GM21526 (cell line): ENCODE results near the gene AMN.
"Not testable (repeated sequence)": the region's sequence is repeated elsewhere in the genome, so short reads cannot be mapped to it uniquely, and the experiment has no call there.

Source experiments
- ATAC-seq: cut with Tn5 transposase; IDR thresholded peaks from one replicate; pipeline ENCODE4 v1.9.1; 2021; ENCODE audit warnings: moderate library complexity; ENCODE audit not compliant: unreplicated experiment, low FRiP score

The AMN gene

GRCh38 chr14:102911991-102912761 lies 10.3 kb upstream of the AMN start:
- ATAC-seq, result no peak

DNA sequence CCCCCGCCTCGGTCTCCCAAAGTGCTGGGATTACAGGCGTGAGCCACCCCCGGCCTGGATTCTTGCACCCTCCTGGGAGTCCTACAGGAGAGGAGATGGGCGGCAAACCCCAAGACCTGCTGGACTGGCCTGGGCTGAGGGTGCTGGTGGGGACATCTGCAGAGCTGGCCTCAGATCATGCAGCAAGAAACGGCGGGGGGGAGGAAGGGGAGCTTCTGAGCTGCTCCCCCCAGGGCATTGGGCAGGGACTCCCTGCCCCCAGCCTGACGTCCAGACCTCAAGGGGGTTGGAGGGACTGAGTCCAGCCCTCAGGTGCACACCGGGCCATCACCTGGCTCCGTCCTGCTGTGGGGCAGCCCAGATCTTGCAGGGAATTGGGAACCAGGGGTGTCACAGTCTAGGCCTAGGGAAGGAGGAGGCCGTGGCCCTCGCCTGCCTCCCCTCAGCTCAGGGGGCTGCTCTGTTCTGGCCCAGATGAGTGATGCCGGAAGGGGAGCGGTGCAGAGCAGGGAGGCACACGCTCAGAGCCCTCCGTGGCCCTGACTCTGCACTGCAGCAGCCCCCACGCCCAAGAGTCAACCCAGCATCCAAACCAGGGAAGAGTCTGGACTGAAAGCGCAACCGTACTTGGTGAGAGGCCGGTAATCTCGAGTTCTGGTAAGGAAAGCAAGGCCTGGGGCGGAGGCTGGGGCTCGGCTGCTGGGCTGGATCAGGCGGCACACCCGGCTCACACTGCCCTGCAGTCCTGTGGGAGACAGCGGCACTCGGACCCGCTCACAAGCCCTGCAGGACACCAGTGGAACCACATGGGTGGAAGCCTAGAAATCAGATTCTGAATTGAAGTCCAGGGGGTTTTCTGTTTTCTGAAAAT lies 8.9 kb upstream of the AMN start:
- ATAC-seq, result no peak

GRCh38 chr14:102914474-102915291 lies 7.8 kb upstream of the AMN start:
- no peak for ATAC-seq

DNA sequence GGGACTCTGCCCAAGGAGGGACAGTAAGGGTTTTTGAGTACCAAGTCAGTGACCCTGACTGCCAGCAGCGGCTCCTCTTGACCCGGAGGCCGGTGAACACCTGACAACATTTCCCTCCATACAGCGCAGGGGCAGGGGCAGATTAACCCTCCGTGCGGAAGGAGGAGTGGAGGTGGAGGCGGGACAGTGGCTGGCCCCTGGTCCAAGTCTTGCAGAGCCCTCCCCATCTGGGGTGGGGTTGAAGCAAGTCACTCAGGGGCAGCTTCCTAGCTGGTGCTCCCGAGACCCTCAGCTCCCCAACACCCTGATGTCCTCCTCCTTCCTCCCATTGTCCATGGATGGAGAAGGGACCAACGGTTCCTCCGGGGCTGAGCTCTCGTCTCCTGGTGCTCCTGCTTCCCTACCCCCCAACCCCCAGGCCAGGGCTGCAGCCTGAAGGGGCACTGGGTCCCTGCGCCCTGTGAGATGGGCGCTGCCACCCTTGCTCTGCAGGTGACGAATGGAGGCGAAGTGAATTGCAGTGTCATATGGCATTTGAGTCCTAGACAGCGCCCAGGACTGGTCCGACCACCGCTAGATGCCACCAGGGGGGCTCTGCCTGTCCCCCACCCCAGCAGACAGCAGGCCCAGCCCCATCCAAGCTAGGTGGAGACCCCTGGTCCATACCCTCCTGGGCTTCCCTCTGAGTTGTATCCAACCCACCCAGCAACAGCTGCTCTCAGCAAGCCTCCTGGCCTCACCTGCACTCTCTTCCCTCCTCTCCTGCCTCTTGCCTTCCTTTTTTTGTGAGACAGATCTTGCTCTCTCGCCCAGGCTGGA lies 7.0 kb upstream of the AMN start:
- no peak for ATAC-seq

- ATAC-seq, result no peak
Observed at GRCh38 chr14:102916347-102917055, 6.0 kb upstream of the AMN start.

DNA sequence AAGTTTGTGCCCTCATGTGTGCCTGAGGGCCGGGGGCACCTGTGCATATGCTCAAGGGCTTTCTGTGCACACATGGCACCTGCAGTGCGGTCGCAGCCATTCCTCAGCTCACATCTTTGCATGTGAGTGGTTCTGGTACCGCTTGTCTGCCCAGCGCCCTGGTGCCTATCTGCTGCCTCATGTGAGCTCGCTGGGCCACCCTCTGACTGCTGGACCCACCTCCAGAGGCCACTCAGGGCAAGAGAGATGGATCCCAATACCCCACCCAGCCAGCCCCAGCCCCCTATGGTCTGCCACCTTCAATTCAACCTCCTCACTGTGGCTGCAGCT lies 5.4 kb upstream of the AMN start:
- ATAC-seq, result no peak

DNA sequence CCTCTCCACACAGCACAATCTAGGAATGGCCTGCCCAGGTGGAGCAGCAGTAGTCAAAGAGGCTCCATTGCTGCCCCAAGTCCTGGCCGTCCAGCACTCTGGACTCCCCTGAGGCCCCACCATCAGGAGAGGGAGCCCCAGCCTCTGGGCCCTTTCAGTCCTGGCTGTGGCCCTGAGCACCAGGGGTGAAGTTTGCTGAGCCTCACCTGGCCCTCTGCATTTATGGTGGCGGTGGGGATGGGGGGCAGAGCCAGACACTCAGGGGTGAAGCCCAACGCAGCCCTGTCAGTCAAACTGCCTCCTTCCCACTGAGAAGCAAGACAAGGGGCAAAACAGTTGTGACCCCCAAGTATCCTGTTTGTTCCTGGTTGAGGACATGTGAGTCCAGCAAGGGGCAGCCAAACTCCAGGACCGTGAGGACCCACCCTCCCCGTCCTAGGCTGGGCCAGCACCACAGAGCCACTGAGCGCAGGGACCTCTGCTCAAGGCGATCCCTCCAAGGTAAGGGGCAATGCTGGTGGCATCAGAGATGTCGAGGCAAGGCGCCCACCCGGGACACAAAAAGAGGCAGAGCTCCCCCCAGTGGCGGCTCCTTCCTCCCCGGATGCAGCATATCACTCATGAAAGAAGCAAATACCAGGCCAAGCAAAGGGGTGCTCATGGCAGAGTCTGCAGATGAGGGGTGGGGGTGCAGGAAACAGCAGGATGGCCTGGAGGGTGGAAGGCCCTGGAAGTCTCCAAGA lies 4.8 kb upstream of the AMN start:
- no peak for ATAC-seq

- no peak for ATAC-seq
Observed at GRCh38 chr14:102918438-102918837, 4.0 kb upstream of the AMN start.

GRCh38 chr14:102920273-102920997 lies 2.0 kb upstream of the AMN start:
- no peak for ATAC-seq

- no peak for ATAC-seq
Observed at GRCh38 chr14:102920998-102921304, 1.5 kb upstream of the AMN start.

DNA sequence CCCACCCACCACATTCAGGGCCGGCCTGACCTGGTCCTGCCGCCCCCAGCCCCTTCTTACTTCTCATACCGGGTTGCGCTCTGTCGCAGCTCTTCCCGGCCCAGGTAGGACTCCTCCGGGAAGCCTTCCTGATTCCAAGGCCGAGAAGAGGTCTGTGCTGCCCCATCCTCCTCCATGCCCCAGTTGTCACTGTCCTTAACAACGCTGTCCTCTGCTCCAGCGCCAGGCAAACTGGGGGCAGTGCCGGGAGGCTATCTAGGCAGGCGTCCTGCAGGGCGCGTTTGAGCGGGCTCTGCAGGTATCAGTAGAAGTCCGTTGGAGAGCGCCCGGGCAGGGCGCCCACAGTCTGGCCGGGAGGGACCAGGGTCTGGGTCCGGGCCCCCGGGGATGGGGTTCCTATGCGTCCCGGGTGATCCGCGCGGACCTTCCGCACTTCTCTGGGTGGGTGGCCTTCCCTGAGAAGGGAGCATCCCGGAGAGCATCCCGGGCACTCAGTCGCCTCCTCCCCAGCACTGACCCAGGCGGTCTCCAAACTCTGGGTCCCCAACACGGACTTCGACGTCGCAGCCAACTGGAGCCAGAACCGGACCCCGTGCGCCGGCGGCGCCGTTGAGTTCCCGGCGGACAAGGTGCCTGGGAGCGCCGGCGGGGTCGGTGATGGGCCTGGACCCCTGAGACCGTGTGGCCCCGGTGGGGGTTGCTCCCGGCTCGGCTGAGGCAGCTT lies 900 bp downstream of the AMN start:
- ATAC-seq, result no peak

DNA sequence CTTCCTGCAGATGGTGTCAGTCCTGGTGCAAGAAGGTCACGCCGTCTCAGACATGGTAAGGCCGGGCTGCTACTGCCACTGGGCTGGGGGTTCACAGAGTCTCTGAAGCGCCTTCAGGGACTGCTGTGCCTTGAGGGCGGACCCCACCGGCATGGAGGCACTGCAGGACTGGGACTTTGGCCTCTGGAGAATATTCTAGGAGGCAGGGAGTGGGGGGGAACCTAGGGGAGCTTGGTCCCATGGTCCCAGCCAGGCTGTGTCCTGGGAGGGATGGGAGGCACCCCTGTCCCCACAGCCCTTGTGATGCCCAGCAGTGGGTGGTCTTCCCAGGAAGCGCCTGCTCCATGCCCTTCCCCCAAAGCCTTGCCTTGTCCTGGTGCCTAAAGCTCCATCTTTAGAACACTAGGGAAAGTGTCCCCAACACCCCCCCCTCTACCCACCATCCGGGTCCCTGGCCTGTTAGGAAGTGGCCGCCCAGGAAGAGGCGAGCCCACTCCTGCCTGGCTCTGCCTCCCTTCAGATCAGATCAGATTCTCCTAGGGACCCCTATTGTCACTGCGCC lies 1.5 kb downstream of the AMN start:
- ATAC-seq, result no peak

DNA sequence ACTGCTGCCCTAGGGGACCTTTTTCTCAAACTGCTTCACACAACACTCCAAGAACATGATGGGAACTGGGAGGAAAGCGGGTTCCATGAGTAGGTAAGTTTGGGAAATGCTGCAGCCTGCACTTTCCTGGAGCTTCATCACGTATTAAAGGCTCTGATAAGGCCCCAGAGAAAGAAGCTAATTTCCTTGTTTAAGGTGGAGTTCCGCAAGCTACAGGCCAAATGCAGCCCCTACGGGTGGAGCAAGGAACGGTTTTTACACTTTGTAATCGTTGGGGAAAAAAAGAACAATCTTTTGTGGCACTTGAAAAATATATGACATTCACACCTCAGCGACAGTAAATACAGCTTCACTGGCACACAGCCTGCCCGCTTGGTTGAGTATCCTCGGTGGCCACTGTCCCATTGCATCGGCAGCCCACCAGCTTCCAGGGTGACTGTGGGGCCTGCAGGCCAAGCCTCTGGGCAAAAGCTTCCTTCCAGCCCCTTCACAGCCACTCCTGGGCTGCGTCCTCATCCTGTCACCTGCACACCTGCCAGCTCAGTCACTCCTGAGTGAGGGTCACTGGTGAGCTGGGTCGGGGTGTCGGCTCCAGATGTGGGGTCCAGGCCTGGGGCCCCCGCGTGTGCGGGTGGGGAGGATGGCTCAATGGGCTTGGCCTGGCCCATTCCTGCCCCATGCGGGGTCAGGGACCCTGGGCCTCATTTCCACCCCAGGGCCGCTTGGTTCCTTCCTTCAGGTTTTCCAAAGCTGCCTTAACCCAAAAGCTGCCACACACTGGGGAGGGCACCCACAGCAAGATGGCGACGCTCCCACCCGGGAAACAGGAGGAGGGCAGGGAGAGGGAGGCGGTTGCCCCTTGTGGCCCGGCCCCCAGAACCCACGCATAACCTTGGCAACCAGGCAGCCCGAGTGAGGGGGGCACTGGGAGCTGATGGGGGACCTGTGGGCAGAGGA lies 2.4 kb downstream of the AMN start:
- no peak for ATAC-seq

GRCh38 chr14:102925646-102926045 lies 3.2 kb downstream of the AMN start:
- no peak for ATAC-seq

DNA sequence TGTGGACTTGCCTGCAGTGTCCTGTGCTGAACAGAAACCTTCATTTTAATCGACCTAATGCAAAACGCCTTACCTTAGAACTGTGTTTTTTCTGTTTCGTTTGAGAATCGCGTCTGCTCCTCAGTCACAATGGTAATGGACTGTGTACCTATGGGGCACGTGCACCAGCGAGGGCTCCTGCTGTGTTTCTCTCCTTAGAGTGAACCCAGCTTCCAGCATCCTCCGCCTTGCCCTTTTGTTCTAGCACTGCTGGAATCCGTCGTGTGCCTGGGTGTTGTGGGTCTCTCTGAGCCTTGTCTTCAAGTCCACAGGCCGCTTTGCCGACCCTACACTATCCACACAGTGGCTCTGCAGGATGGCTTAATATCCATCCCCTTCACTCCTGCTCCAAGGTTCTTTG lies 3.6 kb downstream of the AMN start:
- ATAC-seq, result no peak

GRCh38 chr14:102926840-102927239 lies 4.4 kb downstream of the AMN start:
- not testable (repeated sequence) for ATAC-seq
